Activated CD8-positive, alpha-beta memory T cell treated with anti-CD3 and anti-CD28 coated beads, Interleukin-2, amount 50 U/mL, for 48 hours (primary cell): Measurements from ENCODE around the gene SLC39A11.
"Not testable (repeated sequence)": the region's sequence is repeated elsewhere in the genome, so short reads cannot be mapped to it uniquely, and the experiment has no call there.

Experiments used
- DNase-seq: peaks from one replicate; pipeline ENCODE4 v3.0.0-alpha.2; 2020

SLC39A11 gene

GRCh38 chr17:72771734-72772133 lies 320.8 kb downstream of the SLC39A11 start:
- DNase-seq = no peak

GRCh38 chr17:72766761-72767356 lies 325.6 kb downstream of the SLC39A11 start:
- no peak for DNase-seq

GRCh38 chr17:72765368-72766153 lies 326.9 kb downstream of the SLC39A11 start:
- no peak for DNase-seq

- DNase-seq = no peak
Measured at GRCh38 chr17:72764632-72765041, 327.9 kb downstream of the SLC39A11 start.

GRCh38 chr17:72763981-72764380 lies 328.5 kb downstream of the SLC39A11 start:
- no peak for DNase-seq

- DNase-seq = not testable (repeated sequence)
Measured at GRCh38 chr17:72761893-72762575, 330.5 kb downstream of the SLC39A11 start.

GRCh38 chr17:72761431-72761830 lies 331.1 kb downstream of the SLC39A11 start:
- DNase-seq = no peak

GRCh38 chr17:72760368-72760767 lies 332.1 kb downstream of the SLC39A11 start:
- no peak for DNase-seq

GRCh38 chr17:72759301-72759700 lies 333.2 kb downstream of the SLC39A11 start:
- no peak for DNase-seq

GRCh38 chr17:72756256-72756655 lies 336.2 kb downstream of the SLC39A11 start:
- no peak for DNase-seq

GRCh38 chr17:72754513-72754912 lies 338.0 kb downstream of the SLC39A11 start:
- DNase-seq = no peak

GRCh38 chr17:72751746-72752145 lies 340.7 kb downstream of the SLC39A11 start:
- no peak for DNase-seq

- DNase-seq = no peak
Measured at GRCh38 chr17:72749119-72749572, 343.3 kb downstream of the SLC39A11 start.

- no peak for DNase-seq
Measured at GRCh38 chr17:72747501-72747900, 345.0 kb downstream of the SLC39A11 start.

- DNase-seq = no peak
Measured at GRCh38 chr17:72745241-72745640, 347.2 kb downstream of the SLC39A11 start.

GRCh38 chr17:72743037-72743467 lies 349.4 kb downstream of the SLC39A11 start:
- DNase-seq = no peak

GRCh38 chr17:72737151-72737690 lies 355.3 kb downstream of the SLC39A11 start:
- DNase-seq = no peak

GRCh38 chr17:72735592-72735991 lies 356.9 kb downstream of the SLC39A11 start:
- no peak for DNase-seq

GRCh38 chr17:72735048-72735447 lies 357.4 kb downstream of the SLC39A11 start:
- no peak for DNase-seq

- DNase-seq = no peak
Measured at GRCh38 chr17:72734613-72735012, 357.9 kb downstream of the SLC39A11 start.

- DNase-seq = no peak
Measured at GRCh38 chr17:72733619-72734282, 358.7 kb downstream of the SLC39A11 start.

GRCh38 chr17:72732893-72733618 lies 359.4 kb downstream of the SLC39A11 start:
- no peak for DNase-seq
